ENCODE measurements around the gene KCNQ4. TPM values are rescaled to one million over a fixed set of nuclear protein-coding genes. Genes with fewer than 3 reads are reported as not detected.

KCNQ4 gene
- polyA plus RNA-seq, 1 experiment = 0.06 TPM

DNA sequence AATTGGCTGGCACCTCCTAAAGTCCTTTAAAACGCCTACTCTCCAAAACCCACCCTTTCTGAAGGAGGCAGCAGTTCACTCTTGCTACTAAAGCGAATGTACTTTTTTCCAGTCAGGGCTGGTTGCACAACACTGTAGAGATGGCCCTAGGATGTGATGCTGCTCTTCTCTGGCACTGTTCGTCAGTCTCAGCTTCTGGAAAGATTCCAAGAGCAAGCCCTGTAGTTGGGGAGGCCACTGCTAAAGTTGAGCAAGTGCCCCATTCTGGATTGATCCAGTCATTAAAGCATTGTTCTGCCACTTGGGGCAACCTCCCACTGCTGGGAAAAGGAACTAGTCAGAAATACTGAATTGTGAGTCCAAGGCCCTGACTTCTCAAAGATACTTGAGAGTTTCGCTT, 28.5 kb upstream of the KCNQ4 start:
- TF ChIP-seq, protein P1, sequence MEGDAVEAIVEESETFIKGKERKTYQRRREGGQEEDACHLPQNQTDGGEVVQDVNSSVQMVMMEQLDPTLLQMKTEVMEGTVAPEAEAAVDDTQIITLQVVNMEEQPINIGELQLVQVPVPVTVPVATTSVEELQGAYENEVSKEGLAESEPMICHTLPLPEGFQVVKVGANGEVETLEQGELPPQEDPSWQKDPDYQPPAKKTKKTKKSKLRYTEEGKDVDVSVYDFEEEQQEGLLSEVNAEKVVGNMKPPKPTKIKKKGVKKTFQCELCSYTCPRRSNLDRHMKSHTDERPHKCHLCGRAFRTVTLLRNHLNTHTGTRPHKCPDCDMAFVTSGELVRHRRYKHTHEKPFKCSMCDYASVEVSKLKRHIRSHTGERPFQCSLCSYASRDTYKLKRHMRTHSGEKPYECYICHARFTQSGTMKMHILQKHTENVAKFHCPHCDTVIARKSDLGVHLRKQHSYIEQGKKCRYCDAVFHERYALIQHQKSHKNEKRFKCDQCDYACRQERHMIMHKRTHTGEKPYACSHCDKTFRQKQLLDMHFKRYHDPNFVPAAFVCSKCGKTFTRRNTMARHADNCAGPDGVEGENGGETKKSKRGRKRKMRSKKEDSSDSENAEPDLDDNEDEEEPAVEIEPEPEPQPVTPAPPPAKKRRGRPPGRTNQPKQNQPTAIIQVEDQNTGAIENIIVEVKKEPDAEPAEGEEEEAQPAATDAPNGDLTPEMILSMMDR (IDR thresholded peaks at IDR 0.05; ENCODE audit: insufficient read depth, low read depth, low read length) = no peak
- ChIA-PET POLR2A (no interaction called here), CTCF (interaction anchor here (1.4 to 3.5 kb wide), 4 partner anchors 8 to 197 kb away, joined by 3 to 18 read pairs (median 4); no protein-coding TSS in a partner anchor)
- peaks cover 11% of the 10 kb centered on the region for H3K36me3 ChIP-seq (ENCODE audit: control insufficient read depth, insufficient read depth, low read length)
- DNase-seq (ENCODE audit: low read depth) = no peak
- no peak overlapping the region for H3K4me3 ChIP-seq (ENCODE audit: low read depth, low read length)
- H3K27me3 ChIP-seq (ENCODE audit: control insufficient read depth, insufficient read depth, low read length) = no peaks in the 10 kb centered on the region

GRCh38 chr1:40756523-40756922, 27.1 kb upstream of the KCNQ4 start:
- Histone ChIP-seq H3K27me3 (ENCODE audit: control insufficient read depth, insufficient read depth, low read length) (no peaks in the 10 kb centered on the region), H3K4me3 (ENCODE audit: low read depth, low read length) (no peak overlapping the region), H3K36me3 (ENCODE audit: control insufficient read depth, insufficient read depth, low read length) (peaks cover 12% of the 10 kb centered on the region)
- TF ChIP-seq, protein P1 (IDR thresholded peaks at IDR 0.05; ENCODE audit: insufficient read depth, low read depth, low read length) = no peak
- no peak for DNase-seq (ENCODE audit: low read depth)
- POLR2A ChIA-PET = no interaction called here
- CTCF ChIA-PET = interaction anchor here (1.4 to 3.2 kb wide), 4 partner anchors 9 to 18 kb away, joined by 3 to 13 read pairs (median 7); no protein-coding TSS in a partner anchor

GRCh38 chr1:40757084-40757483, 26.5 kb upstream of the KCNQ4 start:
- Histone ChIP-seq H3K36me3 (ENCODE audit: control insufficient read depth, insufficient read depth, low read length) (peaks cover 12% of the 10 kb centered on the region), H3K4me3 (ENCODE audit: low read depth, low read length) (no peak overlapping the region), H3K27me3 (ENCODE audit: control insufficient read depth, insufficient read depth, low read length) (no peaks in the 10 kb centered on the region)
- TF ChIP-seq, protein P1 (IDR thresholded peaks at IDR 0.05; ENCODE audit: insufficient read depth, low read depth, low read length) = no peak
- DNase-seq (ENCODE audit: low read depth) = no peak
- ChIA-PET CTCF (interaction anchor here (0.6 to 3.2 kb wide), 6 partner anchors 13 to 97 kb away, joined by 3 to 13 read pairs (median 7); no protein-coding TSS in a partner anchor), POLR2A (no interaction called here)

GRCh38 chr1:40758004-40758403, 25.6 kb upstream of the KCNQ4 start:
- TF ChIP-seq, protein P1 (IDR thresholded peaks at IDR 0.05; ENCODE audit: insufficient read depth, low read depth, low read length) = no peak
- peaks cover 15% of the 10 kb centered on the region for H3K36me3 ChIP-seq (ENCODE audit: control insufficient read depth, insufficient read depth, low read length)
- no peak for DNase-seq (ENCODE audit: low read depth)
- ChIA-PET CTCF (interaction anchor here (0.8 to 3.2 kb wide), 5 partner anchors 10 to 96 kb away, joined by 3 to 13 read pairs (median 8); no protein-coding TSS in a partner anchor), POLR2A (no interaction called here)
- no peak overlapping the region for H3K4me3 ChIP-seq (ENCODE audit: low read depth, low read length)
- H3K27me3 ChIP-seq (ENCODE audit: control insufficient read depth, insufficient read depth, low read length) = no peaks in the 10 kb centered on the region

DNA sequence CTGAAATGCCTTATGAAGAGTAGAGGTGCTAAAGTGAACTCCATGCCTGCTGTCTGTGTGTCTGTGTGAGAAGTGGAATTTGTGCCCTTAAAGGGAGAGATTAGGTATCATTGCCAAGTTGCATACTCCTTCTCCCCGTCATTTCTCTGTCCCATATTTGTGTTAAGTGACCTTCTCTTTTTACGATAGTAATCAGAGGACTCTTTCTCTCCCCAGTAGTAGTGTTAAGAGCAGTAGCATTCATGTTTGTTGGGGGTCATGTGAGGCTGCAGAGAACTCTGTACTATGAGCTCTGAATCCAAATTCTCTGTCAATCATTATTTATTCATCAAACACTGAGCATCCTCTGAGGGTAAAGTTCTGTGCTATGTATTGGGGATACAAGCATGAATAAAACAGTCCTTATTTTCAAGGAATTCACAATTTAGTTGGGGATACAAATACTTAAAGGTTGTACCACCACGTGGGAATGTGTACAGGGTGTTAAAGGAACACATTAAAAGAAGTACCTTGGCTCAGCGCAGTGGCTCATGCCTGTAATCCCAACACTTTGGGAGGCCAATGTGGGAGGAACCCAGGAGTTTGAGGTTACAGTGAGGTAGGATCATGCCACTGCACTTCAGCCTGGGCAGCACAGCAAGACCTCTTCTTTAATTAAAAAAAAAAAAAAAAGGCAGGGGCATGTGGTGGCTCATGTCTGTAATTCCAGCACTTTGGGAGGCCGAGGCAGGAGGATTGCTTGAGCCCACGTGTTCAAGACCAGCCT, 24.8 kb upstream of the KCNQ4 start:
- no peaks in the 10 kb centered on the region for H3K27me3 ChIP-seq (ENCODE audit: control insufficient read depth, insufficient read depth, low read length)
- ChIA-PET POLR2A (no interaction called here), CTCF (interaction anchor here (1.2 to 3.2 kb wide), 5 partner anchors 9 to 16 kb away, joined by 3 to 13 read pairs (median 3); no protein-coding TSS in a partner anchor)
- H3K36me3 ChIP-seq (ENCODE audit: control insufficient read depth, insufficient read depth, low read length) = peaks cover 15% of the 10 kb centered on the region
- DNase-seq (ENCODE audit: low read depth) = no peak
- TF ChIP-seq, protein P1 (IDR thresholded peaks at IDR 0.05; ENCODE audit: insufficient read depth, low read depth, low read length) = no peak
- H3K4me3 ChIP-seq (ENCODE audit: low read depth, low read length) = no peak overlapping the region

Data from BJ (cell line).